MCF 10A (cell line): ENCODE measurements around the gene SLC25A40. TPM values are rescaled to one million over a fixed set of nuclear protein-coding genes. Genes with fewer than 3 reads are reported as not detected.

Experiments
- BruUV-seq: library from RNA; stranded (reverse); fragments of 400-500 nt; replicated peaks from 2 replicates; lab custom pipeline; 2021; lab: Mats Ljungman, UMichigan
- CTCF ChIA-PET: fragments of 300-600 bp; sonication (Branson Sonifier 250); formaldehyde crosslinking; extraction: SDS; loops from one replicate; lab custom pipeline; 2021; ENCODE audit warnings: antibody characterized with exemption, inconsistent platforms; lab: Yijun Ruan, JAX
- POLR2A ChIA-PET: fragments of 300-600, 350-650 bp; sonication (Branson Sonifier 250); formaldehyde crosslinking; extraction: SDS; loops from one replicate; lab custom pipeline; 2020; ENCODE audit warnings: antibody characterized with exemption, inconsistent platforms; lab: Yijun Ruan, JAX
- DNase-seq: peaks from one replicate; pipeline ENCODE4 v3.0.0-alpha.2; 2018; ENCODE audit not compliant: unreplicated experiment
- H3K27ac Mint-ChIP-seq: one replicate; pipeline ENCODE4 v1.8.0; 2022; ENCODE audit warnings: mild to moderate bottlenecking, low read depth, mixed read lengths; ENCODE audit not compliant: unreplicated experiment
- H3K27me3 Mint-ChIP-seq: one replicate; pipeline ENCODE4 v1.8.0; 2022; ENCODE audit warnings: mixed read lengths; ENCODE audit not compliant: insufficient read depth, unreplicated experiment
- H3K36me3 Mint-ChIP-seq: one replicate; pipeline ENCODE4 v1.8.0; 2022; ENCODE audit warnings: mild to moderate bottlenecking, moderate library complexity, mixed read lengths; ENCODE audit not compliant: insufficient read depth, unreplicated experiment
- H3K4me1 Mint-ChIP-seq: one replicate; pipeline ENCODE4 v1.8.0; 2022; ENCODE audit warnings: mixed read lengths; ENCODE audit not compliant: insufficient read depth, unreplicated experiment
- H3K4me3 Mint-ChIP-seq: one replicate; pipeline ENCODE4 v1.8.0; 2022; ENCODE audit warnings: mild to moderate bottlenecking, moderate library complexity, mixed read lengths; ENCODE audit not compliant: unreplicated experiment
- H3K9me3 Mint-ChIP-seq: one replicate; pipeline ENCODE4 v1.8.0; 2022; ENCODE audit warnings: mixed read lengths; ENCODE audit not compliant: unreplicated experiment
- CTCF ChIP-seq: fragments of 200-600 bp; IDR thresholded peaks from one replicate; pipeline ENCODE4 v1.8.0; 2022; ENCODE audit warnings: antibody characterized with exemption, mild to moderate bottlenecking; ENCODE audit not compliant: unreplicated experiment
- intact Hi-C: fragments of 100-400 bp; cut with micrococcal nuclease; formaldehyde crosslinking; loops from 2 replicates; pipeline ENCODE4 v1.14.1; 2022
- total RNA-seq: library from RNA; stranded (reverse); gene quantifications from 2 replicates; pipeline ENCODE4 v1.2.3, GENCODE V29; 2022

The SLC25A40 gene
- total RNA-seq, 1 experiment from 2014 or later, result 10.7 TPM

- Mint-ChIP-seq H3K27me3 (no peaks in the 10 kb centered on the region), H3K27ac (peak overlapping the region; percentile 98), H3K4me3 (peak overlapping the region; percentile 98), H3K4me1 (peaks cover 33% of the 10 kb centered on the region), H3K36me3 (peaks cover 21% of the 10 kb centered on the region), H3K9me3 (no peaks in the 10 kb centered on the region)
- no peak for TF ChIP-seq CTCF
- POLR2A ChIA-PET, result interaction anchor here (1.2 kb wide), 1 partner anchor 9 kb away, joined by 5 read pairs; no protein-coding TSS in a partner anchor
- DNase-seq, result no peak
- CTCF ChIA-PET, result interaction anchor here (0.6 to 1.2 kb wide), 4 partner anchors 81 to 289 kb away, joined by 3 to 4 read pairs (median 3); no protein-coding TSS in a partner anchor
- intact Hi-C loops, result loop anchor here (5.0 kb wide), 1 partner anchor 536 kb away; no protein-coding TSS in a partner anchor
- no TSS peak for BruUV-seq
Measured at GRCh38 chr7:87878208-87878735, 2.1 kb upstream of the SLC25A40 start.

GRCh38 chr7:87877366-87878040 lies 1.3 kb upstream of the SLC25A40 start:
- Mint-ChIP-seq H3K9me3 (no peaks in the 10 kb centered on the region), H3K4me3 (peak overlapping the region; percentile 98), H3K27ac (peak overlapping the region; percentile 98), H3K27me3 (no peaks in the 10 kb centered on the region), H3K36me3 (peaks cover 28% of the 10 kb centered on the region), H3K4me1 (peaks cover 34% of the 10 kb centered on the region)
- intact Hi-C loops, result loop anchor here (5.0 kb wide), 1 partner anchor 535 kb away; no protein-coding TSS in a partner anchor
- POLR2A ChIA-PET, result no interaction called here
- CTCF ChIA-PET, result interaction anchor here (0.6 kb wide), 2 partner anchors 234 to 287 kb away, joined by 3 read pairs; no protein-coding TSS in a partner anchor
- TF ChIP-seq CTCF, result no peak
- BruUV-seq, result no TSS peak
- peak; percentile 8 for DNase-seq

GRCh38 chr7:87876869-87877234 lies 692 bp upstream of the SLC25A40 start:
- peaks cover 28% of the 10 kb centered on the region for H3K36me3 Mint-ChIP-seq
- CTCF ChIA-PET, result interaction anchor here (0.6 to 1.4 kb wide), 2 partner anchors 234 to 371 kb away, joined by 3 to 4 read pairs; no protein-coding TSS in a partner anchor
- intact Hi-C loops, result loop anchor here (5.0 kb wide), 1 partner anchor 535 kb away; no protein-coding TSS in a partner anchor
- TSS peak; percentile 41 for BruUV-seq
- peak overlapping the region; percentile 98 for H3K27ac Mint-ChIP-seq
- no peaks in the 10 kb centered on the region for H3K9me3 Mint-ChIP-seq
- peak overlapping the region; percentile 98 for H3K4me3 Mint-ChIP-seq
- H3K4me1 Mint-ChIP-seq, result peaks cover 30% of the 10 kb centered on the region
- POLR2A ChIA-PET, result interaction anchor here (1.0 to 2.6 kb wide), 6 partner anchors 9 to 724 kb away, joined by 3 to 12 read pairs (median 4); partner anchors contain the start of gene DMTF1
- no peaks in the 10 kb centered on the region for H3K27me3 Mint-ChIP-seq
- DNase-seq, result peak; percentile 62
- no peak for TF ChIP-seq CTCF
